ENCODE data around the gene TEX29. TPM values are rescaled to one million over a fixed set of nuclear protein-coding genes. Genes with fewer than 3 reads are reported as not detected.

Gene TEX29
- total RNA-seq, 8 experiments from 2014 or later, result 0.42 to 1.00 TPM; not detected in 6

DNA sequence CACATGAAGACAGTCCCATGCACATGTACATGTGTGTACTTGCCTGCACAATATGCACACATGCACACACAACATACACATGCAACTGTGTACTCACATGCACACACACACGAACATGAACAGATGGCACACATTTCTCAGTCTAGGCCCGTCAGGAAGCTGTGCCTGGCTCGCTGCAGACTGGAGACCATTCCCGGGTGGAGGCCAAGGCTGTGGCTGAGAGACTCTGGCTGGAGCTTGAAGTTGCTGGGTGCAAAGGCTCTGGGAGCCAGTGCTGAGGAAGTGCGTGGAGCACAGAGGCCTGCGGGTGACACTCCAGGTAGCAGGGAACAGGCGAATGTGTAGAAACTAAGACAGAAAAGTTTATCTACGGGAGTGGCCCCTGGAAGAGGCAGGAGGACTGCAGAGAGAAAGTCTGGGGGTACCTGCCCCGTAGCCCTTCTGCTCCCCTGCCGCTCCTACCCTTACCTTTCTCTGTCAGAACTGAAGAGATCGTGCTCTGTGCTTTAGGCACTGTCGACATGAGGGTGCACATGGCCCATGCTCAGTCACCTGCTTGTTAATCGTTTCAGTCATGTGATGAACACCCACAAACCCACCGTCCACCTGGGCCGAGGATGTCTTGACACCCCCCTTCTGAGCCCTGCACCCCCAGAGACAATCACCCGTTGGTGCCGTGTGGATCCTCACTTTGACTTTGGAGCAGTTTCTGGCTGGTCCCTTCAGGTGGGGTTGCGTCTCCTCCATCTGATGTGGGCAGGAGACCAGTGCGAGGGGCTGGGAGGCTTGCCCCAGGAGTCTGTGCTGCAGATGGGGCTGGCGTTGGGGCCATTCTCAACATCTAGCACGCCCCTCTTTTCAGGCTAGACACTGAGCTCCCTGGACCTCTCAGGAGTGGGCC, 69.4 kb downstream of the TEX29 start:
- no peak overlapping the region for H3K4me3 ChIP-seq
- in situ Hi-C loops (cut with MboI; ENCODE audit: low pct_unique_long_range_greater_than_20kb in 2 of 9, low sequenced_read_pairs in 9 of 9, unreplicated experiment in 9 of 9), result no loop called here
- WGBS, 10 experiments, result 39 to 93% (median 73%) methylated on average over 1 to 5 of the region's 21 CpGs; no CpG with 5 or more reads in 3 of the 10 experiments
- H3K27ac ChIP-seq, result no peak overlapping the region
- H3K4me1 ChIP-seq (replicated peaks in 1 of 2), result peaks cover 5 to 8% of the 10 kb centered on the region in 2 donors
- no peak for ATAC-seq (replicated peaks in 6 of 8)

GRCh38 chr13:111390522-111391270, 70.3 kb downstream of the TEX29 start:
- H3K4me1 ChIP-seq (replicated peaks in 1 of 2), result no peaks in the 10 kb centered on the region
- in situ Hi-C loops (cut with MboI; ENCODE audit: low pct_unique_long_range_greater_than_20kb in 2 of 9, low sequenced_read_pairs in 9 of 9, unreplicated experiment in 9 of 9), result no loop called here
- peak in 3 of 8 experiments; percentile 27 to 43 (median 36) for ATAC-seq (replicated peaks in 6 of 8)
- 18 to 95% (median 82%) methylated on average over 1 to 8 of the region's 18 CpGs; no CpG with 5 or more reads in 2 of the 10 experiments for WGBS, 10 experiments
- no peak overlapping the region for H3K4me3 ChIP-seq
- no peak overlapping the region for H3K27ac ChIP-seq

- H3K4me3 ChIP-seq, result no peak overlapping the region
- 30 to 85% (median 74%) methylated on average over 2 to 9 of the region's 9 CpGs; no CpG with 5 or more reads in 1 of the 10 experiments for WGBS, 10 experiments
- no peaks in the 10 kb centered on the region for H3K4me1 ChIP-seq (replicated peaks in 1 of 2)
- no peak for ATAC-seq (replicated peaks in 6 of 8)
- H3K27ac ChIP-seq, result no peak overlapping the region
- in situ Hi-C loops (cut with MboI; ENCODE audit: low pct_unique_long_range_greater_than_20kb in 2 of 9, low sequenced_read_pairs in 9 of 9, unreplicated experiment in 9 of 9), result no loop called here
Observed at GRCh38 chr13:111392486-111392885, 72.0 kb downstream of the TEX29 start.

- H3K4me3 ChIP-seq, result no peak overlapping the region
- 0 to 85% (median 61%) methylated on average over 1 to 4 of the region's 8 CpGs; no CpG with 5 or more reads in 4 of the 10 experiments for WGBS, 10 experiments
- no peaks in the 10 kb centered on the region for H3K4me1 ChIP-seq (replicated peaks in 1 of 2)
- in situ Hi-C loops (cut with MboI; ENCODE audit: low pct_unique_long_range_greater_than_20kb in 2 of 9, low sequenced_read_pairs in 9 of 9, unreplicated experiment in 9 of 9), result no loop called here
- no peak overlapping the region for H3K27ac ChIP-seq
- peak in 1 of 8 experiments; percentile 14 for ATAC-seq (replicated peaks in 6 of 8)
Observed at GRCh38 chr13:111393221-111393790, 72.9 kb downstream of the TEX29 start.

Other genes with a start within 250 kb of the TEX29 start
- 10 to 100 TPM; 27.9 to 56.9 (median 50.5) TPM for gene ARHGEF7, start 205.3 kb upstream of the TEX29 start, total RNA-seq